ENCODE results near the gene OLA1.

The OLA1 gene

DNA sequence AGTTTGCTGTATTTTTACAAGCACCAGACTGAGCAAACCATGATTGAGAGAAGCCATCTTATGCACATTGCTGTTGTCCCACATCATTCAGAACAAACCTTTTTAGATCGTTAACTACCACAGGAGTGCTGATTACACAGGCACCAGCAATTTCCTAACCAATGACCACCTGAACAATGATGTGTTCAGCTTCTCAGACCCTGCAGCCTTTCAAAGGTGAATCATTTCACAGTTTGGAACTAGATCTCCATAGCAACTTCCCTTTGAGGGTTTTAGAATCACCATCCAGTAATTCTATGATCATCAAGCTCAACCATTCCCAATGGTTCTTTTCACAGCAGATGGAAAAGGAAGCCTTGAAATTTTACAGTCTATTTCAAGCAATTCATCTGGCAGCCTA lies 71.4 kb downstream of the OLA1 start:
- DNase-seq, result no peak

DNA sequence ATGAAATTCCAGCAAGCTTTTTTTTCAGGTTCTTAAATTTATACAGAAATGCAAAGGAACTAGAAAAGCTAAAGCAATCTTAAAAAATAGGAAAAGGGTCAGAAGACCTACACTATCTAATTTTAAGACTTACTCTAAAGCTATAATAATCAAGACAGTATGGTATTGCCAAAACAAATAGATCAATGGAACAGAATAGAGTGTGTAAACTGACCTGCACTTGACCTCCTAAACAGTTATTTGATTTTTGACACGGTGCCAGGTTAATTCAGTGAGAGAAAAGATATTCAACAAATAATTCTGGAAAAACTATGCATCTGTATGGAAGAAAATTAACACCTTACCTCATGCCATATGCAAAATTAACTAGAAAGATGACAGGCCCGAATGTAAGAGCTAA lies 73.6 kb downstream of the OLA1 start:
- no peak for DNase-seq

- no peak for DNase-seq
Observed at GRCh38 chr2:174172802-174173355, 75.5 kb downstream of the OLA1 start.

DNA sequence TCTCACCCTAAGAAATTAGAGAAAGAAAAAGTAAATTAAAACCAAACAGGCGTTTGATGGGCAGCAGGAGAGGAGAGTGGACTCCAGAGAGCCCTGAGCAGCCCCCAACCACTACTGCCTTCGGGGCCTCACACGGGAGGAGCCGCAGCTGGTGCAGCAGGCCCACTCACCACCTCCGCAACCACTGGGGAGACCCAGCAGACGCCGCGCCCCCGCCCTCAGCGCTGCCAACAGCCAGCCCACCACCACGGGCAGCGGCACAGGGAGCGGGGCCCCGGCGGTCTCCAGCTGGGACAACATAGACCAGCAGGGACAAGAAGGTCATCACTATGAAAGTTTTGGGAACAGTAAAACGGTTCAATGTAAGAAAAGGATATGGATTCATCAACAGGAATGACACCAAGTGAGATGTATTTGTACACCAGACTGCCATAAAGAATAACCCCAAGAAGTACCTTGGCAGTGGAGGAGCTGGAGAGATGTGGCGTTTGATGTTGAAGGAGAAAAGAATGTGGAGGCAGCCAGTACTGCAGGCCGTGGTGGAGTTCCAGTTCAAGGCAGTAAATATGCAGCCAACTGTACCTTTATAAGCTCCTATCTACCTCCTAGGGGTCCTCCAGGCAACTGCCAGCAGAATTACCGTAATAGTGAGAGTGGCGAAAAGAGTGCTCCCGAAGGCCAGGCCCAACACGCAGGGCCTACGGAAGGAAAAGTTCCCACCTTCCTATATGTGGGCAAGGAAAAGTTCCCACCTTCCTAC lies 76.5 kb downstream of the OLA1 start:
- DNase-seq, result no peak

DNA sequence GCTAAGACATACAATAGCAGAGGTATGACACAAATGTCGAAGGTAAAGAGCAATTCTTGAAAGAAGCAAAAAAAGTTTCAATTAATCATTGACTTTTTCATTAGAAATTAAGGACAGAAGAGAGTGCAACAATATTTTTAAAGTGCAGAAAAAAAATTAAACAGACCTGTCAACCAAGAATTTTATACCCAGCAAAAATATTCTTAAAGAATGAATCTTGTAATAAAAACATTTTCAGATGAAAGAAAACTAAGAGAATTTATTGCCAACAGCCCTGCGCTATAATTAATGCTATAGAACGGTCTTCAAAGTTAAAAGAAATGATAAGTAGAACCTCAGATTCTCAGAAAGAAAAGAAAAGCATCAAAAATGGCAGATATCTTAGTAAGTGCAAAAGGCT lies 79.0 kb downstream of the OLA1 start:
- DNase-seq, result no peak

- DNase-seq, result no peak
Observed at GRCh38 chr2:174166261-174166660, 82.1 kb downstream of the OLA1 start.

GRCh38 chr2:174161490-174161889 lies 86.8 kb downstream of the OLA1 start:
- peak; percentile 47 for DNase-seq

DNA sequence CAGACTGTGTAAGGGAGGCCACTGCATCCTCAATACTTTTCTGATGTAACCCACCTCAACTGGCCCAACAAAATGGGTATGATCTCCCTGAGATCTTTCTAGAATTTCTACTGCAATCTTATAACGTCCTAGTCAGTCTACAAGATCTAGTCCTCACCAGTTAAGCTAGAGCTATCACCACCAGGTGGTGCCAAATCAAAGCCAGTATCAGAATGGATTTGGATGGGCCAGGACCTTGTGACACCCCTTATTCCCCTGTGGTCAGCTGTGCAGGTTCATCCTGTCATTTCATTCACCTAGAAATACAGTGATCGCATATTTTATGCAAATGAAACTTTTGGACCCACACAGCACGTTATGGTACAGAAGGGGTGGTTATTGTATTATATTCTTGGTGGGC lies 90.3 kb downstream of the OLA1 start:
- peak; percentile 79 for DNase-seq

GRCh38 chr2:174157053-174157452 lies 91.3 kb downstream of the OLA1 start:
- peak; percentile 88 for DNase-seq

GRCh38 chr2:174153757-174154680 lies 94.3 kb downstream of the OLA1 start:
- peak; percentile 73 for DNase-seq

- DNase-seq, result no peak
Observed at GRCh38 chr2:174149530-174149929, 98.8 kb downstream of the OLA1 start.

GRCh38 chr2:174148833-174149232 lies 99.5 kb downstream of the OLA1 start:
- DNase-seq, result no peak

DNA sequence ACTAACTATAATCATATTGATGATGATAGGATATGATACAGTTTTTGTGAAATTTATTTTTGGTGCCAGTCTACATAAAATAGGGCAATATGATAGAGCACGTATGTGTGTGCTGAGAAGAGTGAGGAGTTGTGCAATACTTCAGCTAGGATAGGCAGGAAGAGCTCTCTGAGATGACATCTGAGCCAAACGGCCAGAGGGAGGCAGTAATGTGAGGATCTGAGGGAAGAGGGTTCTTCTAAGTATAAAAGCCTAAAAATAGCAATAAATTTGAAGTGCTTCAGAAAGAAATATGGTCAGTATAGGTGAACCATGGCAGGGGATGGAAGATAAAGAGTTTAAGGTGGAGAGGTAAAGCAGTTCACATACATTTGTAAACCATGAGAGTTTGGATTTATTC lies 102.5 kb downstream of the OLA1 start:
- DNase-seq, result peak; percentile 71

GRCh38 chr2:174142290-174142689 lies 106.0 kb downstream of the OLA1 start:
- DNase-seq, result no peak

- peak; percentile 8 for DNase-seq
Observed at GRCh38 chr2:174138161-174138560, 110.2 kb downstream of the OLA1 start.

GRCh38 chr2:174135981-174136380 lies 112.4 kb downstream of the OLA1 start:
- no peak for DNase-seq

DNA sequence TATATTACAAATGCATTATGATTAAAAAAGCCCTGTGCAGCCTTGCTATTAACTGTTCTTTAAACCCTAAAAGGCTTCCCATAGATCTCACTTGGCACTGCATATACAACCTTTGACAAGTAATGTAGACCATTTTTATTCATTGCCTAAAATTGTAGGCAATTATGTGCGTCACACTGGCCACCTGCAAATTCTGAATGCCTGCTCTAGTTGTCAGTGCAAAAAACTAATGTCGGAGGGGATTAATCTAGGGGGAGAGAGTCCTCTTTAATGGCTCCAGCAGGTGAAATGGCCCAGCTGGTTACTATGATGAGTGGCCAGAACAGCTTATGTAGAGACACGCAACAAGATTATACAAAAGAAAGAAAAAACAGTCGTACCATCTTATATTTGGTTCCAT lies 123.2 kb downstream of the OLA1 start:
- no peak for DNase-seq

GRCh38 chr2:174124181-174124580 lies 124.2 kb downstream of the OLA1 start:
- DNase-seq, result no peak

- DNase-seq, result no peak
Observed at GRCh38 chr2:174122185-174122584, 126.1 kb downstream of the OLA1 start.

- DNase-seq, result no peak
Observed at GRCh38 chr2:174121612-174122011, 126.7 kb downstream of the OLA1 start.

DNA sequence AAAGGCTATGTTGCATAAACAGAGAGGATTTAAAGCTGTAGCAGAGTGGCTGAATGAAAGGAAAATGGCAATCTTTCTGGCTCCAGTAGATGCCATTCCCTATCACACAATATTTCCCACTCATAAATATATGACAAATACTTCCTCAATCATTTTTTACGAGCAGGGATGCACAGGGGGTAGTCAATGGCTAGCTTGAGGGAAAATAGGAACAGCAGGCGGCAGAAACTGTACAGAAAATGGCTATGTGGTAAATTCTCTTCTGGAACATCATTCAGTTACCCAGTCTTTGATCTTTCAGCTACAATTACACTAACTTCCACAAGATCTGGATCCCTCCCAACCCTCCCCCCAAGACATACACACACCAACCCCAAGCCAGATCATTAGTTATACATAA lies 127.2 kb downstream of the OLA1 start:
- no peak for DNase-seq

DNA sequence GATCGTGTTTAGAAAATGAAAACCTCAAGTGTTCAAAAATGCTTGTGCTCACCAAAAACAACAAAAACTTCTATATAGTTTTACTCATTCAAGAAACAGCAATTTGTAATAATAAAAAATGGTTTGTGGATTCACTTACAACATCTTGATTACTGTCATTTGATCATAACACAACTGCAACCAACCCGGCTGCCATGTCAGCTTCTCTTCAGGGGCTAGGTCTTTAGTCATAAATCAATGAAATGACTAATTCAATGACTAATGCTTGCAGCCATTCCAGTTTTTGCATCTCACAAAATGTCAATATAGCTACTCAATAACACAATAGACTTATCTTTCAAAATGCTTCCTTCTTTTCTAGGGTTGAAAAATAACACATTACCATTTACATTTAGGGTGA lies 128.0 kb downstream of the OLA1 start:
- DNase-seq, result no peak

- DNase-seq, result no peak
Observed at GRCh38 chr2:174117951-174118930, 130.1 kb downstream of the OLA1 start.
